Keratinocyte (primary cell): ENCODE data around the gene C12orf60. TPM values are rescaled to one million over a fixed set of nuclear protein-coding genes. Genes with fewer than 3 reads are reported as not detected.

Experiments
- DNase-seq: peaks from one replicate; pipeline ENCODE4 v3.0.0-alpha.2; 2011; ENCODE audit warnings: low read depth, missing footprints, low spot score
- FAIRE-seq: peaks from 2 replicates; lab custom pipeline; 2011; peaks lifted over from hg19 to GRCh38; lab: Jason Lieb, UNC
- H2AFZ ChIP-seq: 2 replicates; pipeline ENCODE4 v1.6.0; 2012; ENCODE audit warnings: low read length, control low read depth, inconsistent platforms; ENCODE audit not compliant: control insufficient read depth
- H3K27ac ChIP-seq: 2 replicates; pipeline ENCODE4 v1.5.1; 2011; ENCODE audit warnings: low read length; ENCODE audit not compliant: control insufficient read depth, insufficient read depth
- H3K27me3 ChIP-seq: 3 replicates; pipeline ENCODE4 v1.6.0; 2011; ENCODE audit warnings: low read length; ENCODE audit not compliant: control insufficient read depth, insufficient read depth; ENCODE audit errors: extremely low read depth
- H3K36me3 ChIP-seq, 2 experiments: 2 replicates in 1 of 2; 3 replicates in 1 of 2; pipeline ENCODE4 v1.5.1; 2011; ENCODE audit warnings: low read length in 2 of 2, mild to moderate bottlenecking in 1 of 2; ENCODE audit not compliant: control insufficient read depth in 2 of 2, insufficient read depth in 2 of 2; ENCODE audit errors: extremely low read depth in 1 of 2
- H3K4me1 ChIP-seq: 3 replicates; pipeline ENCODE4 v1.5.1; 2011; ENCODE audit warnings: low read length; ENCODE audit not compliant: control insufficient read depth, insufficient read depth; ENCODE audit errors: extremely low read depth
- H3K4me2 ChIP-seq: 3 replicates; pipeline ENCODE4 v1.6.0; 2011; ENCODE audit warnings: low read depth, low read length; ENCODE audit not compliant: control insufficient read depth, insufficient read depth; ENCODE audit errors: extremely low read depth
- H3K4me3 ChIP-seq, 3 experiments: fragments of 200-600 bp in 1 of 3; sonication (generic) in 1 of 3; 2 replicates in 2 of 3; 3 replicates in 1 of 3; pipeline ENCODE4 v1.5.1; 2011 to 2016; ENCODE audit warnings: low read length in 3 of 3, mild to moderate bottlenecking in 3 of 3, control low read depth in 2 of 3, inconsistent platforms in 1 of 3, low read depth in 1 of 3, mixed read lengths in 1 of 3, mixed run types in 1 of 3, moderate library complexity in 1 of 3; ENCODE audit not compliant: control insufficient read depth in 2 of 3, insufficient read depth in 2 of 3; ENCODE audit errors: extremely low read depth in 1 of 3
- H3K79me2 ChIP-seq: 2 replicates; pipeline ENCODE4 v1.6.0; 2012; ENCODE audit warnings: low read length; ENCODE audit not compliant: control insufficient read depth, insufficient read depth
- H3K9ac ChIP-seq: 3 replicates; pipeline ENCODE4 v1.6.0; 2011; ENCODE audit warnings: low read length; ENCODE audit not compliant: control insufficient read depth, insufficient read depth; ENCODE audit errors: extremely low read depth
- H3K9me1 ChIP-seq: 3 replicates; pipeline ENCODE4 v1.6.0; 2011; ENCODE audit warnings: low read length; ENCODE audit not compliant: control insufficient read depth, insufficient read depth; ENCODE audit errors: extremely low read depth
- H3K9me3 ChIP-seq: 2 replicates; pipeline ENCODE4 v1.5.1; 2012; ENCODE audit warnings: low read depth, low read length; ENCODE audit not compliant: control insufficient read depth
- H4K20me1 ChIP-seq: 3 replicates; pipeline ENCODE4 v1.6.0; 2011; ENCODE audit warnings: low read length; ENCODE audit not compliant: control insufficient read depth, insufficient read depth; ENCODE audit errors: extremely low read depth
- EZH2 ChIP-seq: IDR thresholded peaks from one replicate; pipeline ENCODE4 v1.6.1; 2012; ENCODE audit warnings: inconsistent platforms, mild to moderate bottlenecking, low read length, moderate library complexity
- dilution Hi-C: fragments of 300-500 bp; cut with MboI; formaldehyde crosslinking; loops from one replicate; pipeline ENCODE4 v1.7.0; 2020; ENCODE audit warnings: low sequenced_read_pairs; ENCODE audit not compliant: extremely low pct_ligation_motif_present
- polyA plus RNA-seq, 5 experiments: library from polyadenylated mRNA; depleted of rRNA in 3 of 5; stranded (reverse) in 3 of 5; stranded (forward) in 1 of 5; unstranded in 1 of 5; fragments of >200 nt; gene quantifications; 1 replicate in 1 of 5; 2 replicates in 3 of 5; 3 replicates in 1 of 5; pipeline versions ENCODE4 v1.2.1 to v1.2.3, GENCODE V29; 2011 to 2012; ENCODE audit warnings: missing spikeins in 2 of 5, low read depth in 1 of 5, low replicate concordance in 1 of 5
- TF ChIP-seq, protein P1 (sequence below), 3 experiments: IDR thresholded peaks in 1 of 3; conservative IDR thresholded peaks in 1 of 3; optimal IDR thresholded peaks in 1 of 3; 2 replicates in 2 of 3; 3 replicates in 1 of 3; pipeline versions ENCODE3 to v1.5.1; 2011; ENCODE audit warnings: low read length in 3 of 3, mild to moderate bottlenecking in 3 of 3, moderate library complexity in 2 of 3, control low read depth in 1 of 3, inconsistent platforms in 1 of 3; ENCODE audit not compliant: insufficient read depth in 2 of 3; ENCODE audit errors: extremely low read depth in 1 of 3

Gene C12orf60
- polyA plus RNA-seq, 1 donor (not counting 4 experiments of a cell fraction or from before 2014, with no cell fraction given) = 3.2 TPM

DNA sequence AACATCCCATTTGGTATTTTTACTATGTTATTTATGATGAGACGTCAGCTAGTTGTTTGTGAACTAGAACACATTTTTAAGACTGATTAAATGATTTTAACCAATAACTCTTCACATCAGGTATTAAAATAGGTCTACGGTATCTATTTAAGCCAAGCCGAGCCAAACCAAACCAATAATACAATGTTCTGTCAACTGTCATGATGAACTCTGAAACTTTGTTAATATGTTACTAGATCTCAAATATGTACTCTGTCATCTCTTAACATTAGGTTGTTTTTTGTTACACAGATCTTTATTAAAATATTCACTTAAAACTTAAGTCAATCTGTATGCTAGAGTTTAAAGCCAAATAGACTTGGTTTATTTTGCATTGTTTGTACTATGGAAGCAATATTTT lies 38.8 kb downstream of the C12orf60 start:
- FAIRE-seq = no peak
- Histone ChIP-seq H3K9me1 (no peaks in the 10 kb centered on the region), H3K27ac (no peak overlapping the region), H3K36me3 (no peaks in the 10 kb centered on the region), H3K4me2 (no peak overlapping the region), H3K9ac (no peak overlapping the region), H4K20me1 (no peaks in the 10 kb centered on the region), H3K79me2 (no peaks in the 10 kb centered on the region), H3K4me1 (peaks cover 10% of the 10 kb centered on the region), H3K9me3 (no peaks in the 10 kb centered on the region), H3K4me3 (no peak overlapping the region), H2AFZ (no peak overlapping the region), H3K27me3 (no peaks in the 10 kb centered on the region)
- no peak for TF ChIP-seq EZH2
- TF ChIP-seq, protein P1, sequence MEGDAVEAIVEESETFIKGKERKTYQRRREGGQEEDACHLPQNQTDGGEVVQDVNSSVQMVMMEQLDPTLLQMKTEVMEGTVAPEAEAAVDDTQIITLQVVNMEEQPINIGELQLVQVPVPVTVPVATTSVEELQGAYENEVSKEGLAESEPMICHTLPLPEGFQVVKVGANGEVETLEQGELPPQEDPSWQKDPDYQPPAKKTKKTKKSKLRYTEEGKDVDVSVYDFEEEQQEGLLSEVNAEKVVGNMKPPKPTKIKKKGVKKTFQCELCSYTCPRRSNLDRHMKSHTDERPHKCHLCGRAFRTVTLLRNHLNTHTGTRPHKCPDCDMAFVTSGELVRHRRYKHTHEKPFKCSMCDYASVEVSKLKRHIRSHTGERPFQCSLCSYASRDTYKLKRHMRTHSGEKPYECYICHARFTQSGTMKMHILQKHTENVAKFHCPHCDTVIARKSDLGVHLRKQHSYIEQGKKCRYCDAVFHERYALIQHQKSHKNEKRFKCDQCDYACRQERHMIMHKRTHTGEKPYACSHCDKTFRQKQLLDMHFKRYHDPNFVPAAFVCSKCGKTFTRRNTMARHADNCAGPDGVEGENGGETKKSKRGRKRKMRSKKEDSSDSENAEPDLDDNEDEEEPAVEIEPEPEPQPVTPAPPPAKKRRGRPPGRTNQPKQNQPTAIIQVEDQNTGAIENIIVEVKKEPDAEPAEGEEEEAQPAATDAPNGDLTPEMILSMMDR (optimal IDR thresholded peaks at IDR 0.05 in 1 of 3, IDR thresholded peaks at IDR 0.05 in 1 of 3, conservative IDR thresholded peaks at IDR 0.05 in 1 of 3; ENCODE audit: extremely low read depth in 1 of 3, insufficient read depth in 2 of 3, low read length in 3 of 3) = no peak
- DNase-seq = no peak
- dilution Hi-C loops = no loop called here

DNA sequence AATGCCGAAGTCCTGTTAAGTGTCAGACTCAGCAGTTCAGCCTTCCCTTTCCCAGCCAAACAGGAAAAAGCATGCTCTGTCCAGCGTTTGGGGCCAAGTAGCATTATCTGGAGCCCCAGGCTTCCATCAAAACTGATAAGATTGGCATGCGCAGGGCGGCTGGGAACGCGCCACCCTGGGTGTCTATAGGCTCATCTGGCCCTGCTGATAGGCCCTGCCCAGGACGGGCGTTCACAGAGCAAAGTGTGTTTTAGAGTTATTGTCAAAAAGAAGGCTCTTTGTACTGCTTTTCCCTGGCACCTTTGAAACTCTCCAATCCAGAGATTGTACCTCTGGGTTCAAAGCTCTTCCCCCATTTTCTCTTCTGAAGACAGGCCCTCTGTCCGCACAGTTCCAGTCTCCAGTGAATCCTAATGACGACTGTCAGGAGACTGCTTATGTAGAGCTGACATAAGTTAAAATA lies 40.0 kb downstream of the C12orf60 start, which contains the start of gene ART4:
Gene ART4, minus strand, starts transcription at position 102 of the 463 bp plus-strand sequence. CDS start 413 bp downstream, outside the sequence.
- FAIRE-seq (no peak), DNase-seq (no peak)
- no peak within 1 kb of the TSS for H2AFZ ChIP-seq
- H3K27ac ChIP-seq = no peak within 1 kb of the TSS
- H3K27me3 ChIP-seq = no peaks in the 10 kb centered on the region
- H3K4me3 ChIP-seq = no peak within 1 kb of the TSS
- TF ChIP-seq, protein P1 (optimal IDR thresholded peaks at IDR 0.05 in 1 of 3, IDR thresholded peaks at IDR 0.05 in 1 of 3, conservative IDR thresholded peaks at IDR 0.05 in 1 of 3; ENCODE audit: extremely low read depth in 1 of 3, insufficient read depth in 2 of 3, low read length in 3 of 3) = no peak
- no peak for TF ChIP-seq EZH2
- no peaks in the 10 kb centered on the region for H3K79me2 ChIP-seq
- H3K9me1 ChIP-seq = no peaks in the 10 kb centered on the region
- H3K9ac ChIP-seq = no peak within 1 kb of the TSS
- H3K36me3 ChIP-seq = no peaks in the 10 kb centered on the region
- no peaks in the 10 kb centered on the region for H3K9me3 ChIP-seq
- H3K4me2 ChIP-seq = no peak within 1 kb of the TSS
- peaks cover 10% of the 10 kb centered on the region for H3K4me1 ChIP-seq
- no peaks in the 10 kb centered on the region for H4K20me1 ChIP-seq
- dilution Hi-C loops = no loop called here
